Stimulated activated CD8-positive, alpha-beta memory T cell treated with anti-CD3 and anti-CD28 coated beads, Interleukin-12 subunit alpha, Interleukin-12 subunit beta, amount 100 ng/mL, for 24 hours (primary cell): Measurements from ENCODE around the gene SVBP.
"Not testable (repeated sequence)": the region's sequence is repeated elsewhere in the genome, so short reads cannot be mapped to it uniquely, and the experiment has no call there.

Source experiments
- DNase-seq: peaks from one replicate; pipeline ENCODE4 v3.0.0-alpha.2; 2020; ENCODE audit errors: extremely low read depth

SVBP gene

DNA sequence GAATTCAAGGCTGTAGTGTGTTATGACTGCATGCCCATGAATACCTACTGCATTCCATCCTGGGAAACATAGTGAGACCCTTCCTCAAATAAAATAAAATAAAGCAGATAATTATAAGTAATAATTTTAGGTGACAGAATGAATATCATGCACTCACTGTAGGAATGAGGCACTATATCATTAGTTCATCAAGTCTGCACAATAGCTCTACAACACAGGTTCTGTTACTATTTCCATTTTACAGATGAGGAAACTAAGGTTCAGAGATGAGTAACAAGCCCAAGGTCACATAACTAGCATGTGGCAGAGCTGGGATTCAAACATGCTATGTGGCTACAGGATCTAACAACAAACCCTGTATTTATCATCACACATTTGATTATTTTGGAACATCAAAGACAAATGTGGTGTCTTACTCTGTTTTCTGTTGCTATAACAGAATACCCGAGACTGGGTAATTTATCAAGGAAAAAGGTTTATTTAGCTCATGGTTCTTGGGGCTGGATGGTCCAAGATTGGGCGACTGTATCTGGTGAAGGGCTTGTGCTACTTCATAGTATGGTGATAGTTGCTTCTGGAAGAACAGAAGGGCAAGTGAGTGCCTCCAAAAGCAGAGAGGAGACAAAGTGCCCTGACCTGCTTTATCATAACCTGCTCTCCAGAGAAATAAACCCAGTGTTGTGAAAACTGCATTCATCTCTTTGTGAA lies 24.4 kb upstream of the SVBP start:
- DNase-seq, result no peak

- DNase-seq, result no peak
Observed at GRCh38 chr1:42841010-42841409, 23.8 kb upstream of the SVBP start.

DNA sequence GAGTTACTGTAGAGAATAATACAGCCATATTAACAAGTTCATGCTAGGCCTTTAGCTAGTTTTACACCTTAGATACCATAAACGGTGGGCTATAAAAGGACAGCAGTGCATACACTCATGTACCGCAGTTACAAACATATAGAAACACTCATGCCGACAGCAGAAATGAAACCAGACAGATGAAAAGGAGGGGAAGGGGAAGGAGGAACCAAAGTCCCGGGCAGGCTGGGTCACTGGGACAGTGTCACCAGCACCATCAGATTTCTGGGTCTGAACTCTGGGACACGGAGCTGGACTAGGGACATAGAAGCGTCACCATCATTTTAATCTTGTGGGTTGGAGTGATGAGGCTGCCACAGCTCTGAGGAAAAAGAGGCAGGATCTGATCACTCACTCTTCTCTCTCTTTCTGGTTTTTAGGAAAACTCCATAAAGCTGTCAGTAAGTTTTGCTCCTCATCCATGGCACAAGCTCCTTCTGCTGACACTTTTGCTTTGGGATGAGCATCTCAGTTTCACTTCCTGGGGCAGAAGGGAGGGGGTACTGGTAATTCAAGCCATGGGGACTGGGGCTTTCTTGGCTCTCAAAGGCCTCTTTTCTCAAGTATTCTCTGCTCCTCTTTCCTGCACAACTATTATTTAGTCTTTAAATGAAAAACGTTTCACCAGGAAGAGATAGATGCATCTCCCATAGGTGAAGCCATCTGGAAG lies 21.4 kb upstream of the SVBP start:
- DNase-seq, result no peak

- no peak for DNase-seq
Observed at GRCh38 chr1:42837709-42838108, 20.5 kb upstream of the SVBP start.

DNA sequence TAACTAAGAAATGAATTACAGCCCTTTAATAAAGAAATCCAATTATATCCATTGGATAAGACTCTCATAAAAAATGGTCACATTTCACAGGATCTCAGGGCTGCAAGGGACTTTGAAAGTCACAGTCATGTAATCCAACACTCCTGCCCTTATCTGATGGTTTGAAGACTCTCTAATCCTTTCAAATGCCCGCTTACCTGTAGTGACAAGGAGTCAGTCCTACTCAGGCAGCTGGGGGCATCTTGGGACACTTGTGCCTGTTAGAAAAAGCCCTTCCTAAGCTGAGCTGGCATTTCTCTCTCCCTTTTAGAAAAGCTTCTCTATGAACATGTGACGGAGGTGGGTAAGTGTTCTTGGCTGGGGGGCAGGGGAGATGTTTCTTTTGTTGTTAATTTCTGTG lies 18.2 kb upstream of the SVBP start:
- DNase-seq, result no peak

- no peak for DNase-seq
Observed at GRCh38 chr1:42834803-42835202, 17.6 kb upstream of the SVBP start.

DNA sequence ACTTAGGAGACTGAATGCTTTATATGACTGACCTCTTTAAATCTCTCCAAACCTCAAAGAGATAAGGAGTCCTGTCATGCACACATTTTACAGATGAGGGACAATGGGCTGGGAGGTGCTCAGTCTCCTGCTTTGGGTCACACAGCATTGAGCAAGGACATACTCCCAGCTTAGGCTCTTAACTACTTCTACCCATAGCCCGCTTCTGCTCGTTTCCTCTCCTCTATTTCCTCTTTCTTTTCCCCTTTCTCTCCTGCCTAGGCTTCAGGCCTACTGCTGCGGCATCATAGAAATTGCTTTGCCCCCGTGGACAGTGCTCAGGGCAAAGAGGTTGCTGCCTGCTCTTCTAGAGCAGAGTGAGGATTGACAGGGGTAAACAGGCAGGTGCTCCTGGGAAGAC lies 16.8 kb upstream of the SVBP start:
- DNase-seq, result no peak

DNA sequence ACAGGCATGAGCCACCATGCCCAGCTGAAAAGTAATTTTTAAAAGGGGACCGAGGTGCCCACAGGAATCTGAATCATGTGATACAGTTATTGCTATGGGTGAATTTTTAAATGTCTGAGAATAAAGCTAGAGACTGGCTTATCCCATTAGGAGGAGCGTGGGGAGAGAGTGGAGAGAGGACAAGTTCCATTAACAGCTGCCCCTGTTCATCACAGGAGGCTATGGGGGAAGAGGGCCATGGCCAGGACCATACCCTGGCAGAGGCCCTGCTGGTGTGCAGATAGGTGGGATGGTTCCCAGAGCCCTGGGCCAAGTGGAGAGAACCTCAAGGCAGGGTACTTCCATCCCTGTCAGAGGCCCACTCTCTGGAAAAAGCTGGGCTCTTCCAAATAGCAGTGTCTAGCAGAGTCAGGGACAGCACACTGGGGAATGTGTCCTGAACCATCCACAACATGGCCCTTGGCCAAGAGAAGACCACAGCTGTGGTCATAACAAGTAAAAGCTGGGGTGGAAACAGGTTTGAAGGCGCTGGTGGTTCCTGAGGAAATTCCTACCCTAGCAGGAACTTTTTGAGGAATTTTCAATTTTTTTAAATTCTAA lies 15.5 kb upstream of the SVBP start:
- no peak for DNase-seq

GRCh38 chr1:42831273-42831672 lies 14.1 kb upstream of the SVBP start:
- no peak for DNase-seq

DNA sequence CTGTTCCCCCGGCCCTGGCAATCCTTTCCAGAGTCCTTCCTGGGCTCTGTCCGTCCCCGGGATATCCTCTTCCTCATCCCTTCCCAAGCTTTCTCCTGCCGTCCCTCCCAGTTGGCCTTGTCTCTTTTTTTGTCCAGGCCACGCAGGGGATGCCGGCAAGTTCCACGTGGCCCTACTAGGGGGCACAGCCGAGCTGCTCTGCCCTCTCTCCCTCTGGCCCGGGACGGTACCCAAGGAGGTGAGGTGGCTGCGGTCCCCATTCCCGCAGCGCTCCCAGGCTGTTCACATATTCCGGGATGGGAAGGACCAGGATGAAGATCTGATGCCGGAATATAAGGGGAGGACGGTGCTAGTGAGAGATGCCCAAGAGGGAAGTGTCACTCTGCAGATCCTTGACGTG lies 13.4 kb upstream of the SVBP start:
- DNase-seq, result no peak

- DNase-seq, result no peak
Observed at GRCh38 chr1:42825036-42825851, 8.0 kb upstream of the SVBP start.

- DNase-seq, result no peak
Observed at GRCh38 chr1:42824481-42825035, 7.4 kb upstream of the SVBP start.

- no peak for DNase-seq
Observed at GRCh38 chr1:42822800-42823392, 5.7 kb upstream of the SVBP start.

- DNase-seq, result no peak
Observed at GRCh38 chr1:42821690-42822089, 4.5 kb upstream of the SVBP start.

GRCh38 chr1:42820813-42821212 lies 3.6 kb upstream of the SVBP start:
- DNase-seq, result no peak

GRCh38 chr1:42817976-42818375 lies 779 bp upstream of the SVBP start:
- DNase-seq, result no peak

DNA sequence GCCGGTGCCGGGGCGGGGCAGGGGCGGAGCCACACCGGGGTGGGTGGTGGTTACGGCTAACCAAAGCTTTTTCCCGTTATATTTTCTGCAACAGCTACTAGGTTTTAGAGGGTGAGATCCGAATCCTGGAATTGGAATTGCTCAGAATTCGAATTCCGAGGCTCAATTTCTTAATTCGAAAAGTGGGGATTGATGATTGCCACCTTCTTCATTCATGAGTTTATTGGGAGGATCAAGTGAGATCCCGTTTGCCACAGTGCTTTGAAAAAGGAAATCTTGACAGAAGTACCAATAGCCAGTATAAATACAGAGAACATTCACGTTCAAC lies 207 bp upstream of the SVBP start:
- no peak for DNase-seq

- DNase-seq, result no peak
Observed at GRCh38 chr1:42815941-42816584, 1.1 kb downstream of the SVBP start.

DNA sequence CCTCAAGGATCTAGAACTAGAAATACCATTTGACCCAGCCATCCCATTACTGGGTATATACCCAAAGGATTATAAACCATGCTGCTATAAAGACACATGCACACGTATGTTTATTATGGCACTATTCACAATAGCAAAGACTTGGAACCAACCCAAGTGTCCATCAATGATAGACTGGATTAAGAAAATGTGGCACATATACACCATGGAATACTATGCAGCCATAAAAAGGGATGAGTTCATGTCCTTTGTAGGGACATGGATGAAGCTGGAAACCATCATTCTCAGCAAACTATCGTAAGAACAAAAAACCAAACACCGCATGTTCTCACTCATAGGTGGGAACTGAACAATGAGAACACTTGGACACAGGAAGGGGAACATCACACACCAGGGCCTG lies 2.4 kb downstream of the SVBP start:
- not testable (repeated sequence) for DNase-seq

GRCh38 chr1:42807056-42807668 lies 10.0 kb downstream of the SVBP start:
- DNase-seq, result no peak

DNA sequence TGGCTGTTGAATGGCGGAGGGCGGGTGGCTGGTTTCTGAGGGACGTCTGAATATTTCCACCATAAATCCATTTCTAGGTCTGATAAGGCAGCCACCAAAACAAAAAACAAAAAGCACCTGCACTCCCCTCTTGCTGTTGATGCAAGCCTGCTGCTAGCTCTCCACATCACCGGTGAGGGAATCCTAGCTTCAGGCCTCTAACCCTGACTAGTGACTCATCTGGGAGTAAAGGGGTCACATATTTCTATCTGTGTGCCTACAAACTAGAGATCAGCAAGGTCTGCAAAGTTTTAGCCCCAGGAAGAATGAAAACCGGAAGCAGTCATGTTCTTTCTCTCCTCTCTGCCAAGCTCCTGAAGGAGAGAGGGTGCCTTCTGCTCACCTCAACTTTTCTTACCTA lies 10.6 kb downstream of the SVBP start:
- no peak for DNase-seq
